ENCODE data around the gene TRPM3.

DNA sequence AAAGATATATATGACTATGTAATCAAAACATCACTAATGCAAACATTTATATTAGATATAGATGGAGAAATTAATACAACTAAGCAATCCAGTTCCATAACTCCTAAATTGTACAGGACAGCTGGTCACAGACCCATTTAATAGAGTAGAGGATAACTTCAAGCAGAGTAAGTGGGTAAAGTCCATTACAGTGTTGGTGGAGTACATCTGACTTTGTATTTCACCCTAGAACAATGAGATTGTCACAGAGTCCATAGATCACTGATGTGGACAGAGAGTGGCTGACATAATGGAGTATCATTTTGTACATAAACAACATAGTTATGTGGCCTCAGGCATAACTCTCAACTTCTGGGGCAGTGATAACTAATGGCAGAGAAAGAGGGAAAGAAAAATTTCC, 439.1 kb downstream of the TRPM3 start:
- TF ChIP-seq, protein P1, sequence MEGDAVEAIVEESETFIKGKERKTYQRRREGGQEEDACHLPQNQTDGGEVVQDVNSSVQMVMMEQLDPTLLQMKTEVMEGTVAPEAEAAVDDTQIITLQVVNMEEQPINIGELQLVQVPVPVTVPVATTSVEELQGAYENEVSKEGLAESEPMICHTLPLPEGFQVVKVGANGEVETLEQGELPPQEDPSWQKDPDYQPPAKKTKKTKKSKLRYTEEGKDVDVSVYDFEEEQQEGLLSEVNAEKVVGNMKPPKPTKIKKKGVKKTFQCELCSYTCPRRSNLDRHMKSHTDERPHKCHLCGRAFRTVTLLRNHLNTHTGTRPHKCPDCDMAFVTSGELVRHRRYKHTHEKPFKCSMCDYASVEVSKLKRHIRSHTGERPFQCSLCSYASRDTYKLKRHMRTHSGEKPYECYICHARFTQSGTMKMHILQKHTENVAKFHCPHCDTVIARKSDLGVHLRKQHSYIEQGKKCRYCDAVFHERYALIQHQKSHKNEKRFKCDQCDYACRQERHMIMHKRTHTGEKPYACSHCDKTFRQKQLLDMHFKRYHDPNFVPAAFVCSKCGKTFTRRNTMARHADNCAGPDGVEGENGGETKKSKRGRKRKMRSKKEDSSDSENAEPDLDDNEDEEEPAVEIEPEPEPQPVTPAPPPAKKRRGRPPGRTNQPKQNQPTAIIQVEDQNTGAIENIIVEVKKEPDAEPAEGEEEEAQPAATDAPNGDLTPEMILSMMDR (IDR thresholded peaks at IDR 0.05), result no peak
- TF ChIP-seq EZH2 (IDR thresholded peaks at IDR 0.05; ENCODE audit: borderline replicate concordance, insufficient read depth, low read depth, low read length, poor library complexity, severe bottlenecking), result no peak
